Measurements from ENCODE around the gene SUFU. TPM values are rescaled to one million over a fixed set of nuclear protein-coding genes. Genes with fewer than 3 reads are reported as not detected.

SUFU gene
- total RNA-seq, 1 experiment from 2014 or later, result 5.9 TPM

DNA sequence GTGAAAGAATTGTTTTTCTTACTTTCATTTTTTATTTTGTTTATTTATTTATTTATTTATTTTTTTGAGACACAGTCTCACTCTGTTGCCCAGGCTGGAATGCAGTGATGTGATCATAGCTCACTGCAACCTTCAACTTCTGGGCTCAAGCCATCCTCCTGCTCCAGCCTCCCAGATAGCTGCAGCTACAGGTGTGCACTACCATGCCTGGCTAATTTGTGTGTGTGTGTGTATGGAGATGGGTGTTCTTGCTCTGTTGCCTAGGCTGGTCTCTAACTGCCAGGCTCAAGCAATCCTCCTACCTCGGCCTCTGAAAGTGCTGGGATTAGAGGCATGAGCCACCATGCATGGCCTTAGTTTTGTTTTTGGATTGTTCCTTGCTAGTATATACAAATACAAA lies 85.1 kb downstream of the SUFU start:
- no peak overlapping the region for H3K4me2 ChIP-seq (ENCODE audit: low read depth, low read length, poor library complexity, severe bottlenecking)
- no peaks in the 10 kb centered on the region for H3K4me1 ChIP-seq (ENCODE audit: low read length)
- H3K9me3 ChIP-seq (ENCODE audit: low read length), result peaks cover 3% of the 10 kb centered on the region; the same call in 1 of the 2 replicates
- no peak overlapping the region for H2AFZ ChIP-seq (ENCODE audit: low read length)
- no peaks in the 10 kb centered on the region for H4K20me1 ChIP-seq (ENCODE audit: insufficient read depth, low read depth, low read length)
- DNase-seq, result no peak
- H3K9ac ChIP-seq (ENCODE audit: low read length), result no peak overlapping the region
- H3K9me2 ChIP-seq (replicated peaks; ENCODE audit: insufficient read depth, low read length), result no peaks in the 10 kb centered on the region
- no peaks in the 10 kb centered on the region for H3K36me3 ChIP-seq (ENCODE audit: insufficient read depth, low read length)
- peaks cover 10% of the 10 kb centered on the region; the same call in 1 of the 2 replicates for H3K79me2 ChIP-seq (ENCODE audit: low read length)
- no peak overlapping the region for H3K27ac ChIP-seq (ENCODE audit: low read length)
- no peaks in the 10 kb centered on the region for H3K27me3 ChIP-seq (ENCODE audit: low read length)
- no peak overlapping the region for H3K4me3 ChIP-seq (ENCODE audit: low read length)

DNA sequence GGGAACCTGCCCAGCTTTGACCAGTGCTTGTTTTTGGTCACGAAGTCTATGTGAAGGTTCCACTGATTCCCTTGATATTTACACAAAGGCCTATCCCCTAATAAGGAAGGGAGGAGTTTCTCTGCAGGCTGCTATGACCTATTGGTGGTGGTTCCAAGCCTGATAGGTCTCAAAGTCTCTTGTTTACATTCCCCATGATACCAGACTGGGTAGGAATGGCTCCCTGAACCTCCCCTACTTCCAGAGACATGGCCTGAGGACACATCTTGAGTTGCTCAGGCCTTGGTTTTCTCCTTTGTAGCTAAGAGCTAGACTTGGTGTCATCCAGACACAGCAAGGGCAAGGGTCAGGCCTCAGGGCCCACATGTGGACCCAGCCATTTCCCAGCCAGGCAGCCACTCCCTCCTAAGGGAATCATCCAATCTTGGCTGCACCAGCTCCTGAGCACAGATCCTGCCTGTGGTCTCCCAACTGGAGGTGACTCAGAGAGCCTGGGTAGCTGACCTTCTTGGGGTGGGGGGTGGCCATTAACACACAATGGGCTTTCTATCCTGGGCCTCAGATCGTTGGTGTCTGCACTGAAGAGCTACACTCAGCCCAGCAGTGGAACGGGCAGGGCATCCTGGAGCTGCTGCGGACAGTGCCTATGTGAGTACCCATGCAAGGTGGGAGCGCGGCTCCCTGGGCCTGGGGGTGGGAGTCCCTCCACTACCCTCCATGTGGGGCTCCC lies 89.5 kb downstream of the SUFU start:
- no peak overlapping the region for H2AFZ ChIP-seq (ENCODE audit: low read length)
- no peaks in the 10 kb centered on the region for H3K27me3 ChIP-seq (ENCODE audit: low read length)
- no peak overlapping the region for H3K9ac ChIP-seq (ENCODE audit: low read length)
- H3K9me3 ChIP-seq (ENCODE audit: low read length), result no peaks in the 10 kb centered on the region
- no peak for DNase-seq
- no peaks in the 10 kb centered on the region for H3K4me1 ChIP-seq (ENCODE audit: low read length)
- H3K9me2 ChIP-seq (replicated peaks; ENCODE audit: insufficient read depth, low read length), result no peaks in the 10 kb centered on the region
- H3K4me2 ChIP-seq (ENCODE audit: low read depth, low read length, poor library complexity, severe bottlenecking), result no peak overlapping the region
- no peaks in the 10 kb centered on the region for H4K20me1 ChIP-seq (ENCODE audit: insufficient read depth, low read depth, low read length)
- 0 out of 2 replicates have a peak, but pooled peaks cover 5% of the 10 kb centered on the region for H3K36me3 ChIP-seq (ENCODE audit: insufficient read depth, low read length)
- no peak overlapping the region for H3K4me3 ChIP-seq (ENCODE audit: low read length)
- no peak overlapping the region for H3K27ac ChIP-seq (ENCODE audit: low read length)
- H3K79me2 ChIP-seq (ENCODE audit: low read length), result 0 out of 2 replicates have a peak, but pooled peaks cover 7% of the 10 kb centered on the region

DNA sequence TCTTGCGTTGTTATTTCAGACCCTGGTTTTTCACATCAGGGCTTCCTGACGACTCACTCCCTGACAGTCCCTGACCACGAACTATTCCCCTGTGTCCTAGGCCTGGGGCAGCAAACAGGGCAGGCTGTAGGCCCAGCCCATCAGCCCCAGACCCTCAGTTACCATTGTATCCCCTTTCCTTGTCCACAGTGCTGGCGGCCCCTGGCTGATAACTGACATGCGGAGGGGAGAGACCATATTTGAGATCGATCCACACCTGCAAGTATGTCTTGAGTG lies 90.0 kb downstream of the SUFU start:
- Histone ChIP-seq H3K4me3 (ENCODE audit: low read length) (no peak overlapping the region), H3K79me2 (ENCODE audit: low read length) (0 out of 2 replicates have a peak, but pooled peaks cover 7% of the 10 kb centered on the region), H3K9me3 (ENCODE audit: low read length) (no peaks in the 10 kb centered on the region), H3K4me2 (ENCODE audit: low read depth, low read length, poor library complexity, severe bottlenecking) (no peak overlapping the region), H4K20me1 (ENCODE audit: insufficient read depth, low read depth, low read length) (no peaks in the 10 kb centered on the region), H3K4me1 (ENCODE audit: low read length) (no peaks in the 10 kb centered on the region), H3K9me2 (replicated peaks; ENCODE audit: insufficient read depth, low read length) (no peaks in the 10 kb centered on the region), H3K27me3 (ENCODE audit: low read length) (no peaks in the 10 kb centered on the region), H2AFZ (ENCODE audit: low read length) (no peak overlapping the region), H3K36me3 (ENCODE audit: insufficient read depth, low read length) (0 out of 2 replicates have a peak, but pooled peaks cover 5% of the 10 kb centered on the region), H3K27ac (ENCODE audit: low read length) (no peak overlapping the region), H3K9ac (ENCODE audit: low read length) (no peak overlapping the region)
- no peak for DNase-seq

DNA sequence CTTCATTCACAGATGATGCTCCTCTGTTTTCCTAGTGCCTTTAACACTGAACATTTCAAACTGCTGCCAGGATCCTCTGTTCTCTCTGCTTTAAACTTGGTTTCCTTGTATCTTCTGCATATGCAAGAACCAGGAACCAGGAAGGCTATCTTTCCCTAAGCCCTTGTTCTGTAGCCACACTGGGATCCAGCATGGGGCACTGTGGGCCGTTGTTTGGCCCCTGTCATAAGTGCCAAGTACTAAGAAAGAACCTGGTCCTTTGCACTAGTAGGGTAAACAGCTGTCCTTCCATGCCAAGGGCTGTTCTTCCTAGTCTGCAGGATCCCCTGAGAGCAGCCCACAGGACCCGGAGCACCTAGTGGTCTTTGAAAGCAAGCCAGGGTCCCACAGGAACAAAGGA lies 91.5 kb downstream of the SUFU start:
- Histone ChIP-seq H3K9me3 (ENCODE audit: low read length) (no peaks in the 10 kb centered on the region), H4K20me1 (ENCODE audit: insufficient read depth, low read depth, low read length) (no peaks in the 10 kb centered on the region), H3K9me2 (replicated peaks; ENCODE audit: insufficient read depth, low read length) (no peaks in the 10 kb centered on the region), H3K79me2 (ENCODE audit: low read length) (0 out of 2 replicates have a peak, but pooled peaks cover 4% of the 10 kb centered on the region), H3K4me1 (ENCODE audit: low read length) (no peaks in the 10 kb centered on the region), H3K27me3 (ENCODE audit: low read length) (no peaks in the 10 kb centered on the region), H3K4me2 (ENCODE audit: low read depth, low read length, poor library complexity, severe bottlenecking) (no peak overlapping the region), H2AFZ (ENCODE audit: low read length) (no peak overlapping the region), H3K36me3 (ENCODE audit: insufficient read depth, low read length) (0 out of 2 replicates have a peak, but pooled peaks cover 5% of the 10 kb centered on the region), H3K27ac (ENCODE audit: low read length) (no peak overlapping the region), H3K9ac (ENCODE audit: low read length) (no peak overlapping the region), H3K4me3 (ENCODE audit: low read length) (no peak overlapping the region)
- DNase-seq, result no peak

- 0 out of 2 replicates have a peak, but pooled peaks cover under 1% of the 10 kb centered on the region for H3K79me2 ChIP-seq (ENCODE audit: low read length)
- no peaks in the 10 kb centered on the region for H3K9me2 ChIP-seq (replicated peaks; ENCODE audit: insufficient read depth, low read length)
- H3K4me2 ChIP-seq (ENCODE audit: low read depth, low read length, poor library complexity, severe bottlenecking), result no peak overlapping the region
- no peak overlapping the region for H2AFZ ChIP-seq (ENCODE audit: low read length)
- H3K4me3 ChIP-seq (ENCODE audit: low read length), result no peak overlapping the region
- no peak overlapping the region for H3K27ac ChIP-seq (ENCODE audit: low read length)
- H3K27me3 ChIP-seq (ENCODE audit: low read length), result no peaks in the 10 kb centered on the region
- no peaks in the 10 kb centered on the region for H4K20me1 ChIP-seq (ENCODE audit: insufficient read depth, low read depth, low read length)
- H3K4me1 ChIP-seq (ENCODE audit: low read length), result no peaks in the 10 kb centered on the region
- no peaks in the 10 kb centered on the region for H3K9me3 ChIP-seq (ENCODE audit: low read length)
- no peak for DNase-seq
- 0 out of 2 replicates have a peak, but pooled peaks cover 5% of the 10 kb centered on the region for H3K36me3 ChIP-seq (ENCODE audit: insufficient read depth, low read length)
- H3K9ac ChIP-seq (ENCODE audit: low read length), result no peak overlapping the region
Measured at GRCh38 chr10:102595897-102596296, 92.1 kb downstream of the SUFU start.

GRCh38 chr10:102596506-102596971 lies 92.8 kb downstream of the SUFU start:
- H3K9me3 ChIP-seq (ENCODE audit: low read length), result no peaks in the 10 kb centered on the region
- no peaks in the 10 kb centered on the region for H3K79me2 ChIP-seq (ENCODE audit: low read length)
- no peak overlapping the region for H3K4me2 ChIP-seq (ENCODE audit: low read depth, low read length, poor library complexity, severe bottlenecking)
- H3K4me1 ChIP-seq (ENCODE audit: low read length), result no peaks in the 10 kb centered on the region
- H3K4me3 ChIP-seq (ENCODE audit: low read length), result no peak overlapping the region
- H3K27ac ChIP-seq (ENCODE audit: low read length), result no peak overlapping the region
- DNase-seq, result peak; percentile 74
- H3K9me2 ChIP-seq (replicated peaks; ENCODE audit: insufficient read depth, low read length), result no peaks in the 10 kb centered on the region
- 0 out of 2 replicates have a peak, but pooled peaks cover 5% of the 10 kb centered on the region for H3K36me3 ChIP-seq (ENCODE audit: insufficient read depth, low read length)
- no peak overlapping the region for H2AFZ ChIP-seq (ENCODE audit: low read length)
- H3K9ac ChIP-seq (ENCODE audit: low read length), result no peak overlapping the region
- no peaks in the 10 kb centered on the region for H4K20me1 ChIP-seq (ENCODE audit: insufficient read depth, low read depth, low read length)
- H3K27me3 ChIP-seq (ENCODE audit: low read length), result no peaks in the 10 kb centered on the region

GRCh38 chr10:102597131-102597991 lies 93.6 kb downstream of the SUFU start:
- no peak overlapping the region for H2AFZ ChIP-seq (ENCODE audit: low read length)
- no peak for DNase-seq
- no peaks in the 10 kb centered on the region for H4K20me1 ChIP-seq (ENCODE audit: insufficient read depth, low read depth, low read length)
- H3K79me2 ChIP-seq (ENCODE audit: low read length), result no peaks in the 10 kb centered on the region
- H3K9me2 ChIP-seq (replicated peaks; ENCODE audit: insufficient read depth, low read length), result no peaks in the 10 kb centered on the region
- H3K4me2 ChIP-seq (ENCODE audit: low read depth, low read length, poor library complexity, severe bottlenecking), result no peak overlapping the region
- no peaks in the 10 kb centered on the region for H3K9me3 ChIP-seq (ENCODE audit: low read length)
- H3K9ac ChIP-seq (ENCODE audit: low read length), result no peak overlapping the region
- no peaks in the 10 kb centered on the region for H3K27me3 ChIP-seq (ENCODE audit: low read length)
- H3K4me1 ChIP-seq (ENCODE audit: low read length), result no peaks in the 10 kb centered on the region
- H3K27ac ChIP-seq (ENCODE audit: low read length), result no peak overlapping the region
- 0 out of 2 replicates have a peak, but pooled peaks cover 5% of the 10 kb centered on the region for H3K36me3 ChIP-seq (ENCODE audit: insufficient read depth, low read length)
- no peak overlapping the region for H3K4me3 ChIP-seq (ENCODE audit: low read length)

DNA sequence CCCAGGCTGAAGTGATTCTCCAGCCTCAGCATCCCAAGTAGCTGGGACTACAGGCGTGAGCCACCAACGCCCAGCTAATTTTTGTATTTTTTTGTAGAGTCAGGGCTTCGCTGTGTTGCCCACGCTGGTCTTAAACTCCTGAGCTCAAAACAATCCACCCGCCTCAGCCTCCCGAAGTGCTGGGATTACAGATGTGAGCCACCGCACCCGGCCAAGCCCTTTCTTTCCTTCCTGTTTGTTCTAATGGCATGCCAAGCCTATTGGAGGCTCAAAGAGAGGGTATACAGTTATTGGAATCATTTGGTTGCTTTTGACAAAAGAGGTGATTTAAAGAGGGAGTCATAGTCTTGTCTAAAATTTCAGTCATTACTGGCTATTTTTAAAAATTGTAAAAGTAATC lies 94.5 kb downstream of the SUFU start:
- Histone ChIP-seq H3K27ac (ENCODE audit: low read length) (no peak overlapping the region), H3K79me2 (ENCODE audit: low read length) (no peaks in the 10 kb centered on the region), H2AFZ (ENCODE audit: low read length) (no peak overlapping the region), H3K4me2 (ENCODE audit: low read depth, low read length, poor library complexity, severe bottlenecking) (no peak overlapping the region), H3K9me3 (ENCODE audit: low read length) (no peaks in the 10 kb centered on the region), H3K27me3 (ENCODE audit: low read length) (no peaks in the 10 kb centered on the region), H3K9ac (ENCODE audit: low read length) (no peak overlapping the region), H3K9me2 (replicated peaks; ENCODE audit: insufficient read depth, low read length) (no peaks in the 10 kb centered on the region), H3K4me3 (ENCODE audit: low read length) (no peak overlapping the region), H4K20me1 (ENCODE audit: insufficient read depth, low read depth, low read length) (no peaks in the 10 kb centered on the region), H3K4me1 (ENCODE audit: low read length) (no peaks in the 10 kb centered on the region), H3K36me3 (ENCODE audit: insufficient read depth, low read length) (0 out of 2 replicates have a peak, but pooled peaks cover 5% of the 10 kb centered on the region)
- no peak for DNase-seq
